PC-9 (cell line): ENCODE data around the gene SHROOM3. TPM values are rescaled to one million over a fixed set of nuclear protein-coding genes. Genes with fewer than 3 reads are reported as not detected.

Source experiments
- BruUV-seq: library from RNA; stranded (reverse); fragments of 400-500 nt; replicated peaks from 2 replicates; lab custom pipeline; 2021; lab: Mats Ljungman, UMichigan
- CTCF ChIA-PET: fragments of 300-600 bp; sonication (Branson Sonifier 250); formaldehyde crosslinking; loops from one replicate; lab custom pipeline; 2022; ENCODE audit warnings: antibody characterized with exemption; lab: Charles Lee
- POLR2A ChIA-PET: fragments of 300-600 bp; sonication (Branson Sonifier 250); formaldehyde crosslinking; loops from one replicate; lab custom pipeline; 2022; ENCODE audit warnings: antibody characterized with exemption; ENCODE audit not compliant: unreplicated experiment; lab: Charles Lee
- DNase-seq, 2 experiments: peaks; one replicate each; pipeline versions ENCODE4 v3.0.0 to v3.0.0-alpha.2; 2015 to 2022; ENCODE audit warnings: mixed read lengths in 1 of 2
- H2AFZ ChIP-seq: fragments of 200-600 bp; sonication (generic); 2 replicates; pipeline ENCODE4 v1.8.1; 2017; ENCODE audit warnings: antibody characterized with exemption
- H3F3A ChIP-seq: fragments of 200-600 bp; sonication (generic); 2 replicates; pipeline ENCODE4 v1.8.1; 2017; ENCODE audit warnings: antibody characterized with exemption, mild to moderate bottlenecking, low read depth; ENCODE audit not compliant: insufficient read depth
- H3K27ac ChIP-seq: fragments of 200-600 bp; sonication (generic); 2 replicates; pipeline ENCODE4 v1.6.1; 2016; ENCODE audit warnings: mixed run types
- H3K27me3 ChIP-seq: fragments of 200-600 bp; sonication (generic); 2 replicates; pipeline ENCODE4 v1.6.1; 2016; ENCODE audit warnings: low read depth, mixed run types; ENCODE audit not compliant: insufficient read depth
- H3K36me3 ChIP-seq: fragments of 200-600 bp; sonication (generic); 2 replicates; pipeline ENCODE4 v1.6.1; 2016; ENCODE audit warnings: low read depth, mixed run types
- H3K4me1 ChIP-seq: fragments of 200-600 bp; sonication (generic); replicated peaks from 2 replicates; pipeline ENCODE4 v1.6.1; 2016; ENCODE audit warnings: mixed run types; ENCODE audit not compliant: insufficient read depth
- H3K4me2 ChIP-seq: fragments of 200-600 bp; sonication (generic); 2 replicates; pipeline ENCODE4 v1.6.1; 2017; ENCODE audit warnings: mixed run types
- H3K4me3 ChIP-seq: fragments of 200-600 bp; sonication (generic); 2 replicates; pipeline ENCODE4 v1.6.1; 2016; ENCODE audit warnings: mixed run types
- H3K79me2 ChIP-seq: fragments of 200-600 bp; sonication (generic); 2 replicates; pipeline ENCODE4 v1.6.1; 2017; ENCODE audit warnings: low read depth, mixed run types
- H3K9me2 ChIP-seq: fragments of 200-600 bp; sonication (generic); 2 replicates; pipeline ENCODE4 v1.8.1; 2017; ENCODE audit warnings: mild to moderate bottlenecking; ENCODE audit not compliant: insufficient read depth
- H3K9me3 ChIP-seq: fragments of 200-600 bp; sonication (generic); 2 replicates; pipeline ENCODE4 v1.8.1; 2016; ENCODE audit warnings: low read depth; ENCODE audit not compliant: insufficient read depth
- H4K20me1 ChIP-seq: fragments of 200-600 bp; sonication (generic); 2 replicates; pipeline ENCODE4 v1.8.1; 2017; ENCODE audit not compliant: insufficient read depth
- CTCF ChIP-seq: fragments of 200-600 bp; sonication (generic); conservative IDR thresholded peaks from 2 replicates; pipeline ENCODE4 v1.6.1; 2017; ENCODE audit warnings: mixed run types, antibody characterized with exemption, mild to moderate bottlenecking, moderate library complexity
- EZH2 ChIP-seq: fragments of 200-600 bp; sonication (generic); IDR thresholded peaks from 2 replicates; pipeline ENCODE4 v1.8.0; 2017; ENCODE audit warnings: antibody characterized with exemption, low read depth
- intact Hi-C: fragments of 100-400 bp; cut with micrococcal nuclease; formaldehyde crosslinking; loops from one replicate; pipeline ENCODE4 v1.10.0; 2022; ENCODE audit not compliant: unreplicated experiment
- total RNA-seq: library from RNA; stranded (reverse); gene quantifications from 2 replicates; pipeline ENCODE4 v1.2.3, GENCODE V29; 2021

Gene SHROOM3
- total RNA-seq, 1 experiment from 2014 or later = 44.3 TPM

DNA sequence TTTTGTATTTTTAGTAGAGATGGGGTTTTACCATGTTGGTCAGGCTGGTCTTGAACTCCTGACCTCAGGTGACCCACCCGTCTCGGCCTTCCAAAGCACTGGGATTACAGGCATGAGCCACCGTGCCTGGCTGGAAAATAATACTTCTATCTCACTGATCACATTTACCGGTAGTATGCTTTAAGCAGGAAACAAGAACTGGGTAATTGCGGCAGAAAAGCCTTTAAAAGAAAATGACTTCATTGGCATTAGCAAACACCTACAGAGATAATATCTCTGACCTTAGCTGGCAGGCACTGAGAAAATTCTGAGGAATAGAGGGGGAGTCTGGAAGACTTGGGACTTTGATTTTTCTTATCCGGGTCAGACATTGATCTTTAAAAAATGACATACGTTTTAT lies 78.5 kb downstream of the SHROOM3 start:
- Histone ChIP-seq H3K27me3 (no peaks in the 10 kb centered on the region), H3K9me3 (no peaks in the 10 kb centered on the region), H4K20me1 (no peaks in the 10 kb centered on the region), H2AFZ (no peak overlapping the region), H3K9me2 (no peaks in the 10 kb centered on the region), H3K27ac (no peak overlapping the region), H3K4me1 (no peaks in the 10 kb centered on the region), H3F3A (no peaks in the 10 kb centered on the region), H3K36me3 (no peaks in the 10 kb centered on the region), H3K4me2 (no peak overlapping the region), H3K79me2 (no peaks in the 10 kb centered on the region), H3K4me3 (no peak overlapping the region)
- intact Hi-C loops = loop anchor here (5.0 kb wide), 3 partner anchors 129 to 794 kb away; no protein-coding TSS in a partner anchor
- POLR2A ChIA-PET = no interaction called here
- DNase-seq = no peak
- TF ChIP-seq EZH2 = no peak
- no peak for TF ChIP-seq CTCF
- CTCF ChIA-PET = interaction anchor here (0.5 kb wide), 1 partner anchor 131 kb away, joined by 7 read pairs; no protein-coding TSS in a partner anchor
- BruUV-seq = no TSS peak

GRCh38 chr4:76514087-76514486 lies 79.1 kb downstream of the SHROOM3 start:
- Histone ChIP-seq H3K27ac (no peak overlapping the region), H3K79me2 (no peaks in the 10 kb centered on the region), H3K36me3 (no peaks in the 10 kb centered on the region), H3K4me2 (no peak overlapping the region), H3K27me3 (no peaks in the 10 kb centered on the region), H3K9me2 (no peaks in the 10 kb centered on the region), H3K9me3 (no peaks in the 10 kb centered on the region), H4K20me1 (no peaks in the 10 kb centered on the region), H3K4me1 (no peaks in the 10 kb centered on the region), H3K4me3 (no peak overlapping the region), H2AFZ (no peak overlapping the region), H3F3A (no peaks in the 10 kb centered on the region)
- TF ChIP-seq EZH2 (no peak), CTCF (no peak)
- intact Hi-C loops = loop anchor here (5.0 kb wide), 3 partner anchors 128 to 793 kb away; no protein-coding TSS in a partner anchor
- DNase-seq = no peak
- ChIA-PET CTCF (interaction anchor here (0.5 kb wide), 1 partner anchor 130 kb away, joined by 7 read pairs; no protein-coding TSS in a partner anchor), POLR2A (no interaction called here)
- BruUV-seq = no TSS peak

DNA sequence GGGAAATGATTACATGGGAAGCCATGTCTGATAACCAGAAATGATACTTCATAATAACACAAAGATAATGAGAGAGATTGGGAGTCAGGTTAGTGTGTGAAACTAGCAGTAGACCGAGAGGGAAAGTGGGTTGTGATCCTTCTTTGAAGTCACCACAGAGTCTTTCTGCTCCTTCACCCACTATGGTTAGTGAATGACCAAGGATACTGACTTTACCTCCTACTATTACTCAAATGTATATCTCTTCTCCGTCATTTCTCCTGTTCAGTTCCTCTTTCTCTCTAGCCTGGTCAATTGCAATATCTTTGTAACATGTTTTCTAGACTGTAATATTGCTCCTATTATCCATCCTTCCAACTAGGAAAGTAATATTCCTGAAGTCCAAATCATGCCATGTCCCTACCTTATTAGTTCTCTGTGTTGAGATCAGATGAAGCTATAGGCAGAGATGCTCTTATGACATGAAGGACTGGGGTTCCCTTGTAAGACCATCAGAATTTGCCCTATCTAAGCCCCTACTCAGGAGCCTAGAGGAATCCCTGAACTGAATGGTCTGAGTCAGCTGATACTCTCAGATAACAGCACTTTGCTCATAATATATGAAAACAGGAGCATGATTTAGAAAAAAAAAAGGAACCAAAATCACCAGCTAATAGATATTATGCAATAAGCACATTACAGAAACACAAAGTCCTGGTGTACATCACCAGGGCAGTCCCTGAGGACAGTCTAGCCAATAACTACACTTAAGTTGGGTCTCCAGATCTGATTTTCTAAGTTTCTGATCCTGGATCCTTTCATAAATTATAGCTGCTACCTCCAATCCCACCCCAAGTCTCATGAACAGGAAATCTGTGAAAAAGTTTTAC lies 81.2 kb downstream of the SHROOM3 start:
- BruUV-seq = no TSS peak
- DNase-seq = no peak
- Histone ChIP-seq H3F3A (no peaks in the 10 kb centered on the region), H3K9me2 (no peaks in the 10 kb centered on the region), H3K4me2 (no peak overlapping the region), H2AFZ (no peak overlapping the region), H3K27ac (no peak overlapping the region), H3K9me3 (no peaks in the 10 kb centered on the region), H3K4me3 (no peak overlapping the region), H3K36me3 (no peaks in the 10 kb centered on the region), H3K79me2 (no peaks in the 10 kb centered on the region), H4K20me1 (no peaks in the 10 kb centered on the region), H3K4me1 (no peaks in the 10 kb centered on the region), H3K27me3 (no peaks in the 10 kb centered on the region)
- CTCF ChIA-PET = no interaction called here
- POLR2A ChIA-PET = no interaction called here
- intact Hi-C loops = no loop called here
- TF ChIP-seq CTCF (no peak), EZH2 (no peak)
